HUDEP-2 (cell line): ENCODE results near the gene THBS2.

Source experiments
- DNase-seq, 76 experiments: peaks; one replicate each; lab custom pipeline; 2025; ENCODE audit not compliant: unreplicated experiment in 76 of 76; lab: John Stamatoyannopoulos, UW

The THBS2 gene

GRCh38 chr6:169251371-169251802 lies 2.3 kb downstream of the THBS2 start:
- no peak for DNase-seq

GRCh38 chr6:169250660-169251059 lies 3.0 kb downstream of the THBS2 start:
- DNase-seq = no peak

- DNase-seq = no peak
These were observed 4.6 kb downstream of the THBS2 start for GRCh38 chr6:169249057-169249456.

GRCh38 chr6:169248521-169248971 lies 5.1 kb downstream of the THBS2 start:
- DNase-seq = no peak

- no peak for DNase-seq
These were observed 5.7 kb downstream of the THBS2 start for GRCh38 chr6:169247991-169248390.

GRCh38 chr6:169247419-169247818 lies 6.2 kb downstream of the THBS2 start:
- no peak for DNase-seq

GRCh38 chr6:169246445-169246844 lies 7.2 kb downstream of the THBS2 start:
- no peak for DNase-seq

- DNase-seq = no peak
These were observed 8.8 kb downstream of the THBS2 start for GRCh38 chr6:169244684-169245383.

- no peak for DNase-seq
These were observed 10.0 kb downstream of the THBS2 start for GRCh38 chr6:169243661-169244060.

- no peak for DNase-seq
These were observed 10.5 kb downstream of the THBS2 start for GRCh38 chr6:169243186-169243585.

GRCh38 chr6:169241688-169242350 lies 11.8 kb downstream of the THBS2 start:
- no peak for DNase-seq

- no peak for DNase-seq
These were observed 12.9 kb downstream of the THBS2 start for GRCh38 chr6:169240591-169241390.

- DNase-seq = no peak
These were observed 13.5 kb downstream of the THBS2 start for GRCh38 chr6:169240125-169240524.

- DNase-seq = no peak
These were observed 14.5 kb downstream of the THBS2 start for GRCh38 chr6:169239181-169239580.

- no peak for DNase-seq
These were observed 14.9 kb downstream of the THBS2 start for GRCh38 chr6:169238766-169239165.

- no peak for DNase-seq
These were observed 16.0 kb downstream of the THBS2 start for GRCh38 chr6:169237496-169238134.

GRCh38 chr6:169236988-169237387 lies 16.7 kb downstream of the THBS2 start:
- no peak for DNase-seq

GRCh38 chr6:169236545-169236944 lies 17.1 kb downstream of the THBS2 start:
- no peak for DNase-seq

GRCh38 chr6:169235286-169235685 lies 18.4 kb downstream of the THBS2 start:
- no peak for DNase-seq

- DNase-seq = no peak
These were observed 19.0 kb downstream of the THBS2 start for GRCh38 chr6:169234634-169235033.

GRCh38 chr6:169233832-169234231 lies 19.8 kb downstream of the THBS2 start:
- DNase-seq = no peak
